Ascending aorta (tissue), 2 donors: ENCODE results near the gene SEPTIN10. TPM values are rescaled to one million over a fixed set of nuclear protein-coding genes. Genes with fewer than 3 reads are reported as not detected.
"Not testable (repeated sequence)": the region's sequence is repeated elsewhere in the genome, so short reads cannot be mapped to it uniquely, and the experiment has no call there.

ENCODE experiments used
- DNase-seq, 2 donors: peaks; one replicate each; pipeline ENCODE4 v3.0.0-alpha.2; 2019; ENCODE audit warnings: low spot score in 2 of 2
- H3K27ac ChIP-seq, 2 donors: fragments of 200-600 bp; sonication (generic); one replicate each; pipeline ENCODE4 v1.5.1; 2016 to 2017; ENCODE audit warnings: mild to moderate bottlenecking in 1 of 2
- H3K27me3 ChIP-seq: fragments of 200-600 bp; sonication (generic); one replicate; pipeline ENCODE4 v1.5.1; 2017
- H3K36me3 ChIP-seq, 2 donors: fragments of 200-600 bp; sonication (generic); one replicate each; pipeline ENCODE4 v1.5.1; 2016
- H3K4me1 ChIP-seq, 2 donors: fragments of 200-600 bp; sonication (generic); one replicate each; pipeline ENCODE4 v1.5.1; 2016 to 2017; ENCODE audit warnings: mild to moderate bottlenecking in 1 of 2
- H3K4me3 ChIP-seq, 2 donors: fragments of 200-600 bp; sonication (generic); one replicate each; pipeline ENCODE4 v1.5.1; 2016 to 2017; ENCODE audit warnings: mild to moderate bottlenecking in 1 of 2
- H3K9me3 ChIP-seq, 2 donors: fragments of 200-600 bp; sonication (generic); one replicate each; pipeline ENCODE4 v1.5.1; 2016
- intact Hi-C: fragments of 100-400 bp; cut with DNase I; formaldehyde crosslinking; loops from one replicate; pipeline ENCODE4 v1.15.1; 2023
- total RNA-seq: library from RNA; depleted of rRNA; stranded (reverse); fragments of >200 nt; gene quantifications from one replicate; pipeline ENCODE4 v1.1.0, GENCODE V29; 2016
- TF ChIP-seq, protein P1 (sequence below), 3 experiments: fragments of 200-600 bp in 2 of 3; fragments of 450-650 bp in 1 of 3; sonication (generic) in 2 of 3; IDR thresholded peaks; one replicate each; pipeline ENCODE4 v1.5.1; 2016 to 2019; ENCODE audit warnings: antibody characterized with exemption in 3 of 3, mild to moderate bottlenecking in 1 of 3, moderate library complexity in 1 of 3

SEPTIN10 gene
- total RNA-seq, 1 donor from 2014 or later: 59.0 TPM

DNA sequence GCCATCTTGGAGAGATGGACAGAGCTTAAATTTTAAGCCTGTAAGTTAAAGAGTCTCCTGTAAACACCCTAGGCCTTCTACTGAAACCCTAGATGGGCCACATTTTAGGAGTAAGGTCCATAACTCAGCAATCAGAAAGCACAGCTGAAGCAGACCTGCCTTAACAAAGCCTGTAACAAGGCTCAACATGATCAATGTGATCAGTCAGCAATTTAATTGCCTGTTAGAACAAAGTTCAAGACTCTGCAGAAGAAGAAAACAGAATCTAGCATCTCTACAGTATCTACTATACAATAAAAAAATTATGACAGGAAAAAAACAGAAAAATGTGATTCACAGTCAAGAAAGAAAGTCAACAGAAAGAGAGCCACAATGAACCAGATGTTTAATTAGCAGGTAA, 27.1 kb downstream of the SEPTIN10 start:
- Histone ChIP-seq H3K4me1 (peaks cover 0 to 5% of the 10 kb centered on the region in 2 donors), H3K27ac (no peak overlapping the region), H3K4me3 (no peak overlapping the region), H3K36me3 (peaks cover 0 to 3% of the 10 kb centered on the region in 2 donors), H3K27me3 (no peaks in the 10 kb centered on the region), H3K9me3 (no peaks in the 10 kb centered on the region)
- DNase-seq: no peak
- intact Hi-C loops: no loop called here
- TF ChIP-seq, protein P1, sequence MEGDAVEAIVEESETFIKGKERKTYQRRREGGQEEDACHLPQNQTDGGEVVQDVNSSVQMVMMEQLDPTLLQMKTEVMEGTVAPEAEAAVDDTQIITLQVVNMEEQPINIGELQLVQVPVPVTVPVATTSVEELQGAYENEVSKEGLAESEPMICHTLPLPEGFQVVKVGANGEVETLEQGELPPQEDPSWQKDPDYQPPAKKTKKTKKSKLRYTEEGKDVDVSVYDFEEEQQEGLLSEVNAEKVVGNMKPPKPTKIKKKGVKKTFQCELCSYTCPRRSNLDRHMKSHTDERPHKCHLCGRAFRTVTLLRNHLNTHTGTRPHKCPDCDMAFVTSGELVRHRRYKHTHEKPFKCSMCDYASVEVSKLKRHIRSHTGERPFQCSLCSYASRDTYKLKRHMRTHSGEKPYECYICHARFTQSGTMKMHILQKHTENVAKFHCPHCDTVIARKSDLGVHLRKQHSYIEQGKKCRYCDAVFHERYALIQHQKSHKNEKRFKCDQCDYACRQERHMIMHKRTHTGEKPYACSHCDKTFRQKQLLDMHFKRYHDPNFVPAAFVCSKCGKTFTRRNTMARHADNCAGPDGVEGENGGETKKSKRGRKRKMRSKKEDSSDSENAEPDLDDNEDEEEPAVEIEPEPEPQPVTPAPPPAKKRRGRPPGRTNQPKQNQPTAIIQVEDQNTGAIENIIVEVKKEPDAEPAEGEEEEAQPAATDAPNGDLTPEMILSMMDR (IDR thresholded peaks at IDR 0.05): no peak

DNA sequence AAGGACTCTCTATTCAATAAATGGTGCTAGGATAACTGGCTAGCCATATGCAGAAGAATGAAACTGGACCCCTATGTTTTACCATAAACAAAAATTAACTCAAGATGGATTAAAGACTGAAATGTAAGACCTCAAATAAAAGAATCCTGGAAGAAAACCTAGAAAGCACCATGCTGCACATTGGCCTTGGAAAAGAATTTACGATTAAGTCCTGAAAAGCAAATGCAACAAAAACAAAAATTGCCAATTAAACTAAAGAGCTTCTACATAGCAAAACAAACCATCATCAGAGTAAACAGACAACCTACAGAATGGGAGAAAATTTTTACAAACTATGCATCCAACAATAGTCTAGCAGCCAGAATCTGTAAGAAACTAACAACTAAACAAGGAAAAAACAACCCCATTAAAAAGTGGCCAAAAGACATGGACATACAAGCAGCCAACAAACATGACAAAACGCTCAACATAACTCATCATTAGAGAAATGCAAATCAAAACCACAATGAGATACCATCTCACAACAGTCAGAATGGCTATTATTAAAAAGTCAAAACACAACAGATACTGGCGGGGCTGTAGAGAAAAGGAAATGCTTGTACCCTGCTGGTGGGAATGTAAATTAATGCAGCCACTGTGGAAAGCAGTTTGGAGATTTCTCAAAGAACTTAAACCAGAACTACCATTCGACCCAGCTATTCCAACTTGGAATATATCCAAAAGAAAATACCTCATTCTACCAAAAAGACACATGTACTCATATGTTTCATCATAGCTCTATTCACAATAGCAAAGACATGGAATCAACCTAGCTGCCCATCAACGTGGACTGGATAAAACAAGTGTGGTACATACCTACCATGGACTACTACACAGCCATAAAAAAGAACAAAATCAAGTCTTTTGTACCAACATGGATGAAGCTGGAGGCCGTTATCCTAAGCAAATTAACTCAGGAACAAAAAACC, 30.6 kb downstream of the SEPTIN10 start:
- Histone ChIP-seq H3K9me3 (no peaks in the 10 kb centered on the region), H3K4me3 (no peak overlapping the region), H3K36me3 (peaks cover 0 to 3% of the 10 kb centered on the region in 2 donors), H3K4me1 (no peaks in the 10 kb centered on the region), H3K27ac (no peak overlapping the region), H3K27me3 (no peaks in the 10 kb centered on the region)
- TF ChIP-seq, protein P1 (IDR thresholded peaks at IDR 0.05): no peak
- intact Hi-C loops: no loop called here
- DNase-seq: no peak

DNA sequence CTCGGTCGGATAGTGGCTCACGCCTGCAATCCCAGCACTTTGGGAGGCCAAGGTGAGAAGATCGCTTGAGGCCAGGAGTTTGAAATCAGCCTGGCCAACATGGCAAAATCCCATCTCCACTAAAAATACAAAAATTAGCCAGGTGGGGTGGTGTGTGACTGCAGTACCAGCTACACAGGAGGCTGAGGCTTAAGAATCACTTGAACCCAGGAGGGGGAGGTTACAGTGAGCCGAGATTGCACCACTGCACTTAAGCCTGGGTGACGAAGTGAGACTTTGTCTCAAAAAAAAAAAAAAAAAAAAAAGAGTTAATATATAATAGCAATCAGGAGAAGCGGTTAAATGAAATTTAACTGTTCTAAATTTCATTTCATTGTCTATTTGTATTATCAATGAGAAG, 36.1 kb downstream of the SEPTIN10 start:
- H3K4me3 ChIP-seq, H3K27me3 ChIP-seq, H3K27ac ChIP-seq, DNase-seq, H3K36me3 ChIP-seq, intact Hi-C loops, H3K9me3 ChIP-seq, H3K4me1 ChIP-seq: not testable (repeated sequence)

DNA sequence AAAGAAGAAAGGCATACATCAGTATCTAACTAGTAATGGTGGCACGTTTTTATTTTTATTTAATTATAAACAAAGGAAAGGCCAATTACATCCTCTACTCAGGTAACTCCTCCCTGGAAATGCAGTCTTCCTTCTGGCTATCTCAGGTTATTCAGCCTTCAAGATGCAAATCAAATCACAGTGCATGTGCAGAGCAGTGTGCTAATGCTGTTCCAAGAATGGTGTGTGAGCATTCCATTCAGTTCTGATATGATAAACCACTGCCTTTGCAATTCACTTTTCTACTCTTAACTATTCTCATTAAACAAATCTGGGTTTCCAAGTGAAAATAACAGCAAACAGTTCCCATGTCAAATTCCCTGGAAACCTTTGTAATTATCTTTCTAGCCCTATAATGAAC, 38.4 kb downstream of the SEPTIN10 start:
- Histone ChIP-seq H3K36me3 (peaks cover 0 to 15% of the 10 kb centered on the region in 2 donors), H3K9me3 (no peaks in the 10 kb centered on the region)

DNA sequence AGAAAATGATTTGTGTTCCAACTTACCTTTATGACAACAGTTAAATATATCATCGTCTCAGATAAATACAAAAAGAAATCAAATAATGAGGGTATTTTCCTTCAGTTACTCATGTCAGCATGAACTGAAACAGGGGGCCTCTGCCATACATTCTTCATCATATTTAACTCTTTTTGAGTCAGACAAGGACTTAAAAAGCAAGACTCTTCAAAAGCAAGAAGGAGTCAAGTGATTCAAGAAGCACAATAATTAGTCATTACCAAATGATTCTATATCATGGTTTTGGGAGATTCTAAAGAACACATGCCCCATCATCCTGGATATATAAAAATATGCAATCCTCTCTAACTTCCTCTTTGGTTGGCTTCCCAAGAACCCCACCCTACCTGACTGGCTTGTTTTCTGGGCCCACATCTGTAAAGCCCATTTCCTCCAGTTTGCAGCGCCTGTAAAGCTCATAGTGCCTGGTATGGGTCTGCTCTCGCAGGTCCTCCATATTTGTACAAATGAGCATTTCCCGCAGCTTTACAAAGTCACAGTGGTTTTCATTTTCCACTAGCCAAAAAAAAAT, 49.7 kb downstream of the SEPTIN10 start:
- H3K36me3 ChIP-seq: peaks cover 16 to 32% of the 10 kb centered on the region in 2 donors
- no peaks in the 10 kb centered on the region for H3K9me3 ChIP-seq
- TF ChIP-seq, protein P1 (IDR thresholded peaks at IDR 0.05): no peak
- H3K4me1 ChIP-seq: no peaks in the 10 kb centered on the region
- H3K4me3 ChIP-seq: no peak overlapping the region
- no peak overlapping the region for H3K27ac ChIP-seq
- no peaks in the 10 kb centered on the region for H3K27me3 ChIP-seq
- no peak for DNase-seq
- intact Hi-C loops: no loop called here

More for the DNA sequence above, 38.4 kb downstream of the SEPTIN10 start:
- no peaks in the 10 kb centered on the region for H3K27me3 ChIP-seq
- no peak overlapping the region for H3K4me3 ChIP-seq
- intact Hi-C loops: no loop called here
- no peak overlapping the region for H3K27ac ChIP-seq
- DNase-seq: no peak
- TF ChIP-seq, protein P1 (IDR thresholded peaks at IDR 0.05): no peak
- H3K4me1 ChIP-seq: no peaks in the 10 kb centered on the region

DNA sequence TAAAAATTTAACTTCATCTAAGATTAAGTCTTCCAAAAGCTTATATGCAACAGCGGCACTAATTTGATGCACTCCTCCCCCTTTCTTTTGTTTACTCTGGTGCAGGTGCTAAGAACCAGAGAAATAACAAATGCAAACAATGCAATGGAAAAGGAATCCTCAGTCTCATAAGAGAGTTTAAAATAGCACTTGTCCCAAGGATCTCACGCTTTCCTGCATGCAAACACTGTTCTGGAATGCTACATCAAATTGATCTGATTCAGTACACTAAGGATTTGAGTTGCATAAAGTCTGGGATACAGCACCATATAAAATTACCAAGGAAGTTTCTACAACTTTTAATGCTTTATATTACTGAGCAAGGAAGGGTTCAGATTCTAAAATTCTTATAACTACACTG, 50.5 kb downstream of the SEPTIN10 start:
- H3K9me3 ChIP-seq: no peaks in the 10 kb centered on the region
- no peak overlapping the region for H3K4me3 ChIP-seq
- DNase-seq: no peak
- H3K36me3 ChIP-seq: peaks cover 16 to 32% of the 10 kb centered on the region in 2 donors
- H3K27ac ChIP-seq: no peak overlapping the region
- intact Hi-C loops: no loop called here
- H3K27me3 ChIP-seq: no peaks in the 10 kb centered on the region
- TF ChIP-seq, protein P1 (IDR thresholded peaks at IDR 0.05): no peak
- no peaks in the 10 kb centered on the region for H3K4me1 ChIP-seq
